ENCODE results near the gene ERC1.
"Not testable (repeated sequence)": the region's sequence is repeated elsewhere in the genome, so short reads cannot be mapped to it uniquely, and the experiment has no call there.

The ERC1 gene

DNA sequence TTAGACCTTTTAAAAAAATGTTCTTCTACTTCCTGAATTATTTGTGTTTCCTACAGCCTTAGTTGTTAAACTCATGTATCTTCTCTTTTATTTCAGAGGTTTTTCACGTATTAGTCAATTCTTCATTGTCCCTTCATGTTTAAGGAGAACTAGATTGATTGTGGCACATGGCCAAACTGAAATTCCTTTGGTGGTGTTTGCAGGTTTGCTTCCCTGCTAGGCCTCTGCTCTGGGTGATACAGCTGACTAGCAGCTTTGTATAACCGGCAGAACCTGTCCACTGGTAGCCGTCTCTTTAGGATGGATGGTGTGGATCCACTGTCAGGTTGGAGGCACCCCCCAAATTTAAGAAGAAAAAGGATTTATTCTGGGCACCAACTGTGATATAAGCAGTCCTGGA is 341.3 kb downstream of the ERC1 start:
- no peak for DNase-seq

DNA sequence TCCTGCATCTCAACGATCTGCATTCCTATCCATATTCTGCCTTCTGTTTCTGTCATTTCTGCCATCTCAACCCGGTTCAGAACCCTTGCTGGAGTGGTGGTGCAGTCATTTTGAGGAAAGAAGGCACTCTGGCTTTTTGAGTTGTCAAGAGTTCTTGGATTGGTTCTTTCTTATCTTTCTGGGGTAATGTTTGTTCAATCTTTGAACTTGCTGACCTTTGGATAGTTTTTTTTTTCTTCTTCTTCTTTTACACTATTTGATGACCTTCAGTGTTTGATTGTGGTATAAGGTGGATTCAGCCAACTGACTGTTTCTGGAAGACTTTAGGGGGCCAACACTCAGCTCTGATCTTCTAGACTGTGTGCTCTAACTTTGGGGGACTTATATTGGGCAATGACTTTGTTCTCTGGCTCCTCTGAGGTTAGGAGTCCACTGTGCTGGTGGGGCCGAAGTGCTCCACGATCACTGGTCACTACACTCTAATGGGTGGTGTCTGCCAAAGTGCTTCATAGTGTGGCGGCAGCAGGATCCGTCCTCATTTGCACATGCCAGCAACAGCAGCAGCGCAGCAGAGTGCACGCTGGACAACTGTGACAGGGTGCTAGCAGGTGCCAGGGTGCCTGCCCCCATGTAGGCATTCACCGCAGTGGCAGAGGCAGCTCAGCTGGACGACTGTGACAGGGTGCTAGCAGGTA is 347.6 kb downstream of the ERC1 start:
- DNase-seq = no peak

DNA sequence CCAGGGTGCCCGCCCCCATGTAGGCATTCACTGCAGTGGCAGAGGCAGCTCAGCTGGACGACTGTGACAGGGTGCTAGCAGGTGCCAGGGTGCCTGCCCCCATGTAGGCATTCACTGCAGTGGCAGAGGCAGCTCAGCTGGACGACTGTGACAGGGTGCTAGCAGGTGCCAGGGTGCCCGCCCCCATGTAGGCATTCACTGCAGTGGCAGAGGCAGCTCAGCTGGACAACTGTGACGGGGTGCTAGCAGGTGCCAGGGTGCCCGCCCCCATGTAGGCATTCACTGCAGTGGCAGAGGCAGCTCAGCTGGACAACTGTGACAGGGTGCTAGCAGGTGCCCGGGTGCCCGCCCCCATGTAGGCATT is 348.1 kb downstream of the ERC1 start:
- DNase-seq = not testable (repeated sequence)

DNA sequence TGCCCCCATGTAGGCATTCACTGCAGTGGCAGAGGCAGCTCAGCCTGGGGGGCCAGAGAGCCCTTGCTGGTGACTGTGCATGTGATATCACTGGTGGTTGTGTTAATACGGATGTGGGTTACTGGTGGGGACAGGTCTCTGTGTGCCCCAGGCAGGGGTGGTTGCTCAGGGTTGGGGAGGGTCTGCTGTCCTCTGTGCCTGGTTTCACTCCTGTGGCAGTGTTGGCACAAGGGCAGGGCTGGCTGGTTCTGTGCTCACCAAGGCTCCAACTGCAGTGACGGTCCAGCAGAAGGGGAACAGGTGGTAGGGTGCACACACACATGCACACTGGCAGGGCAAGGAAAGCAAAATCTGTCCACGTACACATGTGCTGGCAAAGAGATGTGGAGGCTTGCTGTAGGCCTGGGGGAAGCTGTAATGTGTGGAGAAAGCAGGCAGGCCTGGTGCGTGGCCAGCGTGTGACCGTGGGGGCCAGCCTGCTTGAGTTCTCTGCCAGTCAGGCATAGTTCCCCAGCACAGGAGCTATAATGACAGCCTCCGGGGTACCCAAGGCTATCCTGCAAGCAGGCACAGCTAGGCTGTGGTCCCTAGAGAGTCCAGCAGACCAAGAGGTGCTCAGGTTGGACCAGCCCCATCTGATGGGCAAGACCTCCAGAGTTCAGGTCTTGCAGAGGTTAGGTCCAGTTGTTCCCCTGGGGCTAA is 348.7 kb downstream of the ERC1 start:
- DNase-seq = no peak

DNA sequence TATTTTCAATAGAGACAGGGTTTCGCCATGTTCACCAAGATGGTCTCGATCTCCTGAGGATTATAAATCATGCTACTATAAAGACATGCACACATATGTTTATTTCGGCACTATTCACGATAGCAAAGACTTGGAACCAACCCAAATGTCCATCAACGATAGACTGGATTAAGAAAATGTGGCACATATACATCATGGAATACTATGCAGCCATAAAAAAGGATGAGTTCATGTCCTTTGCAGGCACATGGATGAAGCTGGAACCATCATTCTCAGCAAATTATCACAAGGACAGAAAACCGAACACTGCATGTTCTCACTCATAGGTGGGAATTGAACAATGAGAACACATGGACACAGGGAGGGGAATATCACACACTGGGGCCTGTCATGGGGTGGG is 350.2 kb downstream of the ERC1 start:
- not testable (repeated sequence) for DNase-seq

DNA sequence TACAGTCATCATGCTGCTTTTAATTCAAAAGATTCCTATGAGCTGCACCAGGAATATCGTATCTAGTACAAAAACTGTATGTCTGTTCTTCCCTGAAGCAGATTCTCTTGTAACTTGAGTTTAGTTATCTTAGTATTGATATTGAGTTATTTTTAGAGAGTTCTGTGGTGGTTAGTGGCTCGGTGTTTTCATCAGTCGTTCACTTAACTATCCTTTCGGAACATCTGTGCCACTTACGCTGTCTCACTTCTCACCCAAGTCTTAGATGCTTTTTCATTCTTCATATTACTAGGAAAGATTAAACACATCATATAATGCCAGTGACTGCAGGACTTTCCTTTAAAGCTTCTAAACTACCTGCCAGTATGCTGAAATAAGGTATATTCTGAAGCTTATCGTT is 352.4 kb downstream of the ERC1 start:
- no peak for DNase-seq

DNA sequence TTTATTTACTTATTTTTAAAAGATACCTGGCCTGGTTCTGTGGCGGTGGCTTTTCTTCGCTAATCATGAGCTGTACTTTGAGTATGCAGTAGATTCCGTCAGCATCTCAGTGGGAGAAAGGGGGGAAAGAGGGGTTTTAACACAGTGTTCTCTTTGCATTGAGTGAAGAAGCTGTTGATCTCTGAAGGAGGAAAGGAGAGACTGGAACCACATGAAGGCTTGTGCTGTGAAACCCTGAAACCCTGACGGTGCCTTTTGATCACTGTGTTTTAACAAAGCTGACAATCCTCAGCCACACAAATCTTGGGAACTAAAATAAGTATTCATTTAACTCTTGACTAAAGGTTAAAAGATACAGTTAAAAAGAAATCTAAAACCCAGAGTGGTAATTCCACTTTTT is 353.2 kb downstream of the ERC1 start:
- no peak for DNase-seq

DNA sequence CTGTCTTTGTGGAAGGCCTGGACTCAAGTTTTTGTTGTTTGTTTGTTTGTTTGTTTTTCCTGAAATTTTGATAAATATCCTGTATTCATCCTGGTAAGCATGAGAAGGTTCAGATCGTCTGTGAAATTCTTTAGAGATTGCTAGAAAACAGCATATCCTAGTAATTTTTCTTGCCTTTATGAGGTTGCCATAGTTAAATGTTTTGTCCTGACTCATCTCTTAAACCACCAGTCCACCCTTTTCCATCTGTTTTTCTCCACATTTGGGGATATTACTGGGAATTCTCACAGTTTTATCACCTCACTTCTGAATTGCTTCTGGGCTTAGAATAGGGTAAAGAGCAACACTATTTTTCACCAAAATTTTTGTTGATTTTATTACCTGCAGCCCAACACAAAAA is 355.1 kb downstream of the ERC1 start:
- no peak for DNase-seq

DNA sequence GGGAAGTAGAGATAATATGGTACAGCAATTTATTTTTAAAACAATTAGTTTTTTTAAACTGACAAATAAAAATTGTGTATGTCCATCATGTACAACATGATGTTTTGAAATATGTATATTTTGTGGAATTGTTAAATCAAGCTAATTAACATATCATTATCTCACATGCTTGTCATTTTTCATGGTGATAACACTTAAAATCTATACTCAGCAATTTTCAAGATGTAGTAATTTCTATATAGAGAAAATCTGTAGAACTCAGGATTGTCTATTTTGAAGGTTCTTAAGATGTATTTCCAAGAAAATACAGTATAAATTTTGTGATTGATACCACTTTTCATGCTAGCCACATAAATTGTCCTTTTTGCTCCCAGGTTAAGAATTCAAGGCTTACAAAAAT is 356.3 kb downstream of the ERC1 start:
- no peak for DNase-seq

DNA sequence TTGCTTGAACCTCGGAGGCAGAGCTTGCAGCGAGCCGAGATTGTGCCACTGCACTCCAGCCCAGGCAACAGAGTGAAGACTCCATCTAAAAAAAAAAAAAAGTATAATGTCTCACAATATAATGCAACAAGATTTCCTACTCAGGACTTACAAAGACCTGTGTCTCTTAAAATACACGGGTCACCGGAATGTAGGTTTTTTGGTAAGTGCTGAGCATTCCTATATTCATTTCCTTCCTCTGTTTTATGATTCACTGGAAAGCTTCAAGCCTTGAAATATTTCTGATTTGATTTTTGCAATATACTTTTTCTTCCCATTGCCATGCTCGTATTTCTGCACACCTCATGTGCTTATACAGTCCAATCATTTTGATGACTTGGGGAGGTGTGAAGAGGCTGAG is 357.6 kb downstream of the ERC1 start:
- no peak for DNase-seq

DNA sequence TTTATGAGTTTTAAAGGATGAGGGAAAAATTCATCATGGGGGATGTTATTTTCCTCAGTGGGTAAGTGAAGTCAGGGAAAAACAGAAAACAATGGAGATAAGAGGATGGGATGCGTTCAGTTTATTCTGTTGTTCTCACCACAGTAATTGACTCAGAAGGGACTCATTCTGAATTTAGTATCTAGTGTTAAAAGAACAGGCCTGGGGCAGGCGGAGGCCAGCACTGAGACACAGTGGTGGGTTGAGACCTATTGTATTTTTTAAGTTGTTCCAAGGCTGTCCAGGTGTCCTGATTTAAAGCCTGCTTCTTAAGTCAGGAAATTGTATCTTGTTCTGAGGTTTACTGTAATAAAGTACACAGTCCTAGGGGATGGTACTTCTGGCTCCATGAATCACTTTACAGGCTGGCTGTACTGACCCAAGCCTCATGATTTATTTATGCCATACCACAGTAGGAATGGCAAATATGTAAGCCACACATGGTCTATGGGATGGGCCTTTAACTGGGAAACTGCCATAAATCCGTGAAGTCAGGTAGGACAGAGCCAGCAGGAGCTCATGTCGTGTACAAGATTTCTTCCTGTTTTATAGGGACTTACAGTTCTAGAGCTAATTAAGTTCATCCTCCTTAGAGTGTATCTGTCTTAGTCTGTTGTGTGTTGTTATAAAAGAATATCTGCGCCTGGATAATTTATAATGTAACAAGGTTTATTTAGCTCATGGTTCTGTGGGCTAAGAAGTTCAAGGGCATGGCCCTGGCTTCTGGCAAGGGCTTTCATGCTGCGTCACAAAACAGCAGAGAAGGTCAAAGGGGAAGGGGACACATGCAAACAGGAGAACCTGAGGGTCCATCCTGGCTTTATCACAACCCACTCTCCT is 359.3 kb downstream of the ERC1 start:
- no peak for DNase-seq

DNA sequence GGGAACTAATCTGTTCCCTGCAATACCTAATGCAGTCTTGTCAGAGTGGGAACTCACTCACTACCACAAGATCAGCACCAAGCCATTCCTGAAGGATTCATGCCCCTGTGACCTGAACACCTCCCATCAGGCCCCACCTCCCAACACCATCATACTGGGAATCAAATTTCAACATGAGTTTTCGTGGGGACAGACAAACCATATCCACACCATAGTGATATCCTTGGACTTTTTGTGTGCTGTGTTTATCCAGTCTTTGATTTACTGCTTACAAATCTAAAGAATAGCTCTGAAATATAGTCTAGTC is 359.9 kb downstream of the ERC1 start:
- DNase-seq = no peak

DNA sequence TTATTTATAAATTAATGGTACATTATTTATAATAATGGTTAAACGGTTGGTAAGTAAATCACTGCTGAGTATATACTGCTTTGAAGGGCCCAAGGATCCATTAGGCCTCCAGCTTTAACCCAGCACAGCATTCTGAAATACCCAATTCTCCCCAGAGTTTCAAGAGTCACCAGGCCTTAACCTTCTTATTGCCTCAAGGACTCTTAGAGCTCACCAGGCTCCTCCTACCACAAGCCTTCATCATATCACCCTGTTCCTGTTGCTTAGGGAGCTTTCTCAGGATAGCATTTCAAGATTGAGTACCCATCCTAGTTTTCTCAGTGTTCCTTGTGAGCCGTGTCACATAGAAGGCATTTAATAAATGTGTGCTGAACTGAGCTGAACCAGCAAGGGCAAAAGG is 360.9 kb downstream of the ERC1 start:
- DNase-seq = no peak

DNA sequence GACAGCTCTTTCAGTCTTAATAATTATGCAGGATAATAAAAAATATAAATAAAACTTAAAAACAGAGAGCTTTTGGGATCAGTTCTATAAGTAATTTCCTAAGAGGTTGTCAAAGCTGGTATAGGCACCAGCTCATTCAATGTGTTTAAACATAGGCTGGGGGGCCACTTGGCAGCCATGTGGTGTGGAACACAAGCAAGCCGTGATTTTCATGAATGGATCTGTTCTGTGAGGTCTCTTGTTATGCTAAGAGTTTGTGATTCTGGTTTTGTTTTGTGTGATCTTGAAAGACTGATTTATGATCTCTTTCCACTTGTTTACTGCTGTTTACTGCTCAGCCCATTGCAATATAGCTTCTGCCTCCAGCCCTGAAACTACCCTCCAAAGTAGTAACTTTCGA is 362.4 kb downstream of the ERC1 start:
- no peak for DNase-seq

DNA sequence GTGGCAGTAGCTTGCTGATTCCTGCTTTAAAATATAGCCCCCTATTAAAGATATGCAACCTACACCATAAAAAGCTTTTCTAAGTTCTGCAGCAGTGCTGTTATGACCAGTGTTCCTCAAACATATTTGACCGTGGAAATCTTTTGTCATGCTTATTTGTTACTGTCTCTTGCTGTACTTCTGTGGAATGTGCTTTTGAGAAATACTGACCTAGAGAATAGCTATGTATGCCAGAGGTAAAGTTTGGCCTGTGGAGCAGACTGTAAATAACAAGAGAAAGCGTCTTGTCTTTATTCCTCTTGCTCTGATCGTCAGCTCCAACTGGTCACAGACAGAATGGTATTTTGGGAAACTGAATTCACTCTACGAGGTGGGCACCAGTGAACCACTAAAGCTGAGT is 364.4 kb downstream of the ERC1 start:
- DNase-seq = no peak

DNA sequence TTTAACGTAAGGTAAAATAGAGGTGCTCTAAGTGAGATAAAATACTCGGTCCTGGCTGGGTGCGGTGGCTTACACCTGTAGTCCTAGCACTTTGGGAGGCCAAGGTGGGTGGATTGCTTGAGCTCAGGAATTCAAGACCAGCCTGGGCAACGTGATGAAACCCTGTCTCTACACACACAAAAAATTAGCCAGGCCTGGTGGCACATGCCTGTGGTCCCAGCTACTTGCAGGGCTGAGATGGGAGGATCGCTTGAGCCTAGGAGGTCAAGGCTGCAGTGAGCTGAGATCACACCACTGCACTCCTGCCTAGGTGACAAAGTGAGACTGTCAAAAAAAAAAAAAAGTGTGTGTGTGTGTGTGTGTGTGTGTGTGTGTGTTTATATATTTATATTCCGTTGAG is 364.8 kb downstream of the ERC1 start:
- DNase-seq = not testable (repeated sequence)

DNA sequence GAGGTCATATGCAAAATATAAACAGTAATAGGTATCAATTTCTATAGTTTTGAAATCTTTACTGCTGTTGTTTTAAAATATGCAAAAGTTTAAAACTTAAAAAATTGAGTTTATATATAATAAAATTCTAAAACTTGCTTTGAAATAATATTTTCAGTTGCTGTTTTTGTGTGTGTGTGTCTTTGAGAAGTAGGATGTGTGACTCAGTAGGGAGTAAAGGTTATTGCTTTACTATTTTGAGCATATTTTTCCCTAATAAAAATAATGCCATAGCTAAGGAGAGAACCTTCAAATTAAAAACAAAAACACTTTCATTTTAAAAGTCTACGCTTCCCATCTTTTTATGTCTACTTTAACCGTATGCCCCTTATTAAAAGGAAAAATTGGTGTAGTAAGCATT is 365.3 kb downstream of the ERC1 start:
- DNase-seq = no peak

DNA sequence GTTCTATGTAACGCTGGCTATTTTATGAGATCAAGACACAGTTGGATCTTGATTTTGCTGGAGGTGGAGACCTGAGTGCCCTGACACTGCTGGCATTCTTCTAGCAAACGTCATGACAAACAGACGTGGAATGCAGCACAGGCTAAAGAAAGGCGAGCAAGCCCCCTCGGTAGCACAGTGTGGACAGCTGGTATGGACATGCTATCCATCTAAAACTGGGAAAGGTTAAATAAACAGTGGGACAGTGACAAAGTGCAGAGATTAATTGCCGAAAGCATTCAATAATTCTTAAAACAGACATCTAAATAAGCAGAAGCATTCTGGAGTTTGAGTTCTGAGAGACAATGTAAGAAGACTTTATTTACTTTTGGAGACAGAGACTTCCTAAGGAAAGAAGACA is 366.1 kb downstream of the ERC1 start:
- DNase-seq = no peak

DNA sequence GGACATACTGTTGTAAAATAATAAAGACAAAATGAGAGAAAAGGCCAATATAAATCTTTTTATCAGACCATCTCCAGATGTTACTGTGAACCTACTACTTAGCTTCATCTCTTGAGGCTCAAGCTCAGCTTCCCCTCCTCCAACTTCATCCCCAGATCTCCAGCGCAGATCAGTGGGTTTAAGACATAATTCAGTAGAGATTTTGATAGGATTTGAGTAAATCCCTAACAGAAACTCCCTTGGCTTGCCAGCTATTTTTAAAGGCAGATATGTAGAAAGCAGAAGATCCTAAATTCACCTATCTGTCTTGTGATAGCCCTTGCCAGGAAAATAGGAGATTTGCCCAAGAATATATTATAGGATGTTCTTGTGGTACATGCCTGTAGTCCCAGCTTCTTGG is 366.7 kb downstream of the ERC1 start:
- DNase-seq = no peak

DNA sequence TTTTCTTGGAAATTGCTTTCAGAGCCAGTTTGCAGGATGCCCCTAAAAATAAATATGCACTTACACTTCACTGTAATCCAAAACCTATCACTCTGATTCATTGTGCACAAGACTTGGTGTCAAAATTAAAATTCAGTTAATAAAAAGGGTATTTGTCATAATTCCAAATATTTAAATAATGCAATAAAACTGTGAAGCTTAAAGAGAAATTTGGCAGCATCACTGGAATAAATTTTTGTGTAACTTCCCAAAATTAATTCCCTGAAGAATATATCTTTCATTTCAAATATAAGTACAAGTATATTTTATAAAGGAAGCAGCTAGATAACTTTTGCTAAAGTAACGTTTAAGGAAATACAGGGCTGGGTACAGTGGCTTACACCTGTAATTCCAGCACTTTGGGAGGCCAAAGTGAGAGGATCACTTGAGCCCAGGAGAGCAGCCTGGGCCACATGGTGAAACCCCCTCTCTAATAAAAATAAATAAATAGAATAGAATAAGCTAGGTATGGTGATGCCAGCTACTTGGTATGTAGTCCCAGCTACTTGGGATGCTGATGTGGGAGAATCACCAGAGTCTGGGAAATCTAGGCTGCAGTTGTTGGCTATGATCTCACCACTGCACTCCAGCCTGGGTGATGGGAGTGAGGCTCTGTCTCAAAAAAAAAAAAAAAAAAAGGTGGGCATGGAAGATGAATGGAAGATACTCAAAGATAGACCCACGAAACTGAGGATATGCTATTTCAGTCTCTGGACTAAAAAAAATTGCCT is 369.6 kb downstream of the ERC1 start:
- no peak for DNase-seq

DNA sequence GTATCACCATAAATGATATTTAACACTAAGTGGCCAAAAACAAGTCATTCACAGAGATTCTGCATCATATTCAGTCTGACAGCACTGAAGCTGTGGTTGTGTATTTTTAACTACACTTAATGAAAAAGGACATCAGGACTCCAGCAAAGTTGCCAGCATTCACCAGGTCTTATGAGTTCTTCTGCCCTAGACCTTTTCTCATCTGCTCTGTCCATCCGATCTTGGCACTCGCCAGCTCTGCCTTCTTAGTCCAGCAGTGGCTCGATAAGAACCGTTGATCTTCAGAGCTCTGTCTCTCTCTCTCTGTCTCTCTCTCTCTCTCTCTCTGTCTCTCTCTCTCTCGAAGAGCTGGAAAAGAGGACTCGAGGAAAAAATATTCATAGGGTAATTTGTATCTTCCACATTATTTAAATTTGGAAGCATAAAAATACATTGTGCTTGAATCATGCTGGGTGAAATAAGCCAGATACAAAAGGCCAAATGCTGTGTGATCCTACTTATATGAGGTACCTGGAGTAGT is 371.2 kb downstream of the ERC1 start:
- DNase-seq = no peak

DNA sequence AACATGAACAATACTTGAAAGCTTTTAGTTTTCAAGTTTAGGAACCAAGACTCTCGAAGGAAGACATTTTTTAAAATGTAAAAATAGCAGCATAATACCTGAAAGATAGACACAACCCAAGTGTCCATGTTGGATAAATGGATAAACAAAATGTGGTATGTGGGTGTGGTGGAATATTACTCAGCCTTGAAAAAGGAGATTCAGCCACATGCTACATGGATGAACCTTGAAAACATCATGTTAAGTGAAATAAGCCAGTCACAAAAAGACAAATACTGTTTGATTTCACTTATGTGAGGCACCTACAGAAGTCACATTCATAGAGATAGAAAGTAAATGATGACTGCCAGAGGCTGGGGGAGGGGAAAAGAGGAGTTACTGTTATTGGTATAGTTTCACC is 374.7 kb downstream of the ERC1 start:
- DNase-seq = no peak
